KOPT-K1 (cell line): ENCODE results near the gene CORT.

Source experiments
- H3K27ac ChIP-seq: fragments of 200-600 bp; sonication (generic); 2 replicates; pipeline ENCODE4 v1.5.1; 2016; ENCODE audit warnings: antibody characterized with exemption, mild to moderate bottlenecking, low read depth, low read length; ENCODE audit not compliant: poor library complexity, severe bottlenecking
- H3K36me3 ChIP-seq: fragments of 200-600 bp; sonication (generic); 2 replicates; pipeline ENCODE4 v1.5.1; 2017; ENCODE audit warnings: antibody characterized with exemption, mild to moderate bottlenecking, low read length, moderate library complexity; ENCODE audit not compliant: insufficient read depth
- H3K9me3 ChIP-seq: fragments of 200-600 bp; sonication (generic); 2 replicates; pipeline ENCODE4 v1.5.1; 2017; ENCODE audit warnings: antibody characterized with exemption, low read length, mild to moderate bottlenecking; ENCODE audit not compliant: insufficient read depth, poor library complexity, severe bottlenecking

Gene CORT

DNA sequence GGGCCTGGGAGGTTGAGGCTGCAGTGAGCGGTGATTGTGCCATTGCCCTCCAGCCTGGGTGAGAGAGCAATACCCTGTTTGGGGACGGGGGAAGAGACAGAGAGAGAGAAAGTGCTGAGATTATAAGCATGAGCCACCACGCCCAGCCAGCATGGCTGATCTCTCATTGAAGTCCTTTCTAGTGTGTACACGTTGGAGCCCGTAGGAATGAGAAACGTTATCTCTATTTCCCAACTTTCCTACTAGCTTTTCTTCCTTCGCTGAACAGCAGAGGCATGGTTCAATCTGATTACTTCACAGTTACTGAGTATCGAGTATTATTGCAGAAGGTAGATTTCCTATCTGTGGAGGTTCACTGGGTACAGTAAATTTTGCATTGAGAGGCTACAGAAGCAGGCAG, 29.5 kb downstream of the CORT start:
- no peaks in the 10 kb centered on the region for H3K9me3 ChIP-seq
- H3K36me3 ChIP-seq, result no peaks in the 10 kb centered on the region
- no peak overlapping the region for H3K27ac ChIP-seq

DNA sequence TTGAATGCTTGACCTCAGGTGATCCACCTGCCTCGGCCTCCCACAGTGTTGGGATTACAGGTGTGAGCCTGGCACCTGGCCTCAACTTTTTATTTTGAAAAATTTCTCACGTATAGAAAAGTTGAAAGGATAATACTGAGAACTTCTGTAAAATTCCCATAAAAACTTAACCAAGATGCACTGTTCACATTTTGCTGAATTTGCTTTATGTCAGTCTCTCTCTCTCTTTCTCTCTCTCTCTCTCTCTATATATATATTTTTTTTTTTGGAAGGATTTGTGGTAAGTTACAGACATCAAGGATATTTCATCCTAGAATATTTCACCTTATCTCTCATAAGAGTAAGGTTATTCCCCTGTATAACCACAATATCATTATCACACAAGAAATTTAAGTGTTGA, 30.8 kb downstream of the CORT start:
- Histone ChIP-seq H3K27ac (no peak overlapping the region), H3K9me3 (no peaks in the 10 kb centered on the region), H3K36me3 (no peaks in the 10 kb centered on the region)

DNA sequence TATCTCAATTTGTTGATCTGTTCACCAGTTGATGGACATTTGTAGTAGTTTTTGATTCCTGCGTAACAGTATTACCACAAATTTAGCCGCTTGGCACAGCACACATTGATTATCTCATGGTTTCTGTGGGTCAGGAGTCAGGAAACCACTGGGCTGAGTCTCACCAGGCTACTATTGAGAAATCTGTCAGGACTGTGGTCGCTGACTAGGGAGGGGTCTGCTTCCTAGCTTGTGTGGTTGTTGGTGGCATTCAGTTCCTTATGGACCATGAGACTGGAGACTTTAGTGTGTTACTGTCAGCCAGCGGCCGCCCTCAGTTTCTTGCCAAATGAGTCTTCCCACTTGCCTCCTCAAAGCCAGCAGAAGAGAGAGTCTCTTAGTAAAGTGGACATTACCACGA, 34.7 kb downstream of the CORT start:
- H3K27ac ChIP-seq, result no peak overlapping the region
- H3K36me3 ChIP-seq, result peaks cover 1% of the 10 kb centered on the region; the same call in 1 of the 2 replicates
- no peaks in the 10 kb centered on the region for H3K9me3 ChIP-seq

DNA sequence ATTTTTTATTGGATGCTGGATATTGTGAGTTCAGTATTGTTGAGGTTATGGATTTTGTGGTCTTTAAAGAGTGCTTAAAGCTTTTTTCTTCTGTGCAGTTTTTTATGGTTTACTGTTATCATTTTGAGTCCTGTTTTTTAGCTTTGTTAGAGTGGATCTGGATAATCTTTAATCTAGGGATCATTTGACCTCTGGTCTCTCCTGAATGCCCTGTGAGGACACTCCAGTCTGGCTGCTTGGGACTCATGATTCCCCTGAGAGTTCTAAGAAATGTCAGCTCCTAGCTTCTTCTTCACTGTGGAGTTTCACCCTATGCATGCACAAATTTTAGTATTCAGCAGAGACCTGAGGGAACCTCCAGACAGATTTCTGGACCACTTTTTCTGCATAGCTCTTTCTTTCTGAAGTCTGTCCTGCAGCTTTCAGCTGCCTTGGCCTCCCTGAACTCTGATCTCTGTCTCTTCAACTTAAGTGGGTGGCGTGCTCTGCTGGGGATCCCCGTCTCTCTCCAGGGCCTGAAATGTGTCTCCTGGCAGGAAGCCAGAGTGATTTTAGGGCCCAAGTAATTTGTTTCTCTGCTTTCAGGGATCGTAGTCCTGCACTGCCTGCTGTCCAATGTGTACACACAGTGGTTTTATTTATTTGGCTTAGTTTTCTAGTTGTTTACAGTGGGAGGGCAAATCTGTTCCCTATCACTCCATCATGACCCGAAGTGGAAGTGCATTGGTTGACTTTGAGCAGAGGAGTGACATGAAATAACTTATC, 39.6 kb downstream of the CORT start:
- Histone ChIP-seq H3K27ac (no peak overlapping the region), H3K9me3 (no peaks in the 10 kb centered on the region), H3K36me3 (peaks cover 4% of the 10 kb centered on the region; the same call in 1 of the 2 replicates)

DNA sequence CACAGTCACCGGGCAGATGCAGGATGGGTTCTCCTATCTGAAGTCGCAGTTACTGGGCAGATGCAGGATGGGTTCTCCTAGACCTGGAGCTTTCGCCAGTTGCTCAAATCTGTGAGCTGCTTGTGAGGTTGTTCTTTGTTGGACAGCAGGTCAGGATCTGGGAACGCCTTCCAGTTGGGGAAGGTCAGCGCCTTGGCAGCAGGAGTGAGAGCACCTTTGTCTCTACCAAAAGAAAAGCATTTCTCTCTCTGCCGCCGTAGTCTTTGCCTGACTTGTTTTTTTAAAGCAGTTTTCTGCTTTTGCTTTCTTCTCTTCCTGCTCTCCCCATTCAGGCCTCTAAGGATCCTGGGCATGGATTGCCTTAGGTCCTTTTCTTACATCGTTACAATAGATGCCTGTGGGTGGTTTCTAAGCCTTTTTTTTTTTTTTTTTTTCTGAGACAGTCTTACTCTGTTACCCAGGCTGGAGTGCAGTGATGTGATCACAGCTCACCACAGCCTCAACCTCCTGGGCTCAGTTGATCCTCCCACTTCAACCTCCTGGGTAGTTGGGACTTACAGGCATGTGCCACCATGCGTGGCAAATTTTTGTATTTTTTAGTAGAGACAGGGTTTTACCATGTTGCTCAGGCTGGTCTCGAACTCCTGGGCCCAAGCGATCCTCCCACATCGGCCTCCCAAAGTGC, 40.6 kb downstream of the CORT start:
- Histone ChIP-seq H3K9me3 (no peaks in the 10 kb centered on the region), H3K36me3 (peaks cover 4% of the 10 kb centered on the region; the same call in 1 of the 2 replicates), H3K27ac (no peak overlapping the region)

DNA sequence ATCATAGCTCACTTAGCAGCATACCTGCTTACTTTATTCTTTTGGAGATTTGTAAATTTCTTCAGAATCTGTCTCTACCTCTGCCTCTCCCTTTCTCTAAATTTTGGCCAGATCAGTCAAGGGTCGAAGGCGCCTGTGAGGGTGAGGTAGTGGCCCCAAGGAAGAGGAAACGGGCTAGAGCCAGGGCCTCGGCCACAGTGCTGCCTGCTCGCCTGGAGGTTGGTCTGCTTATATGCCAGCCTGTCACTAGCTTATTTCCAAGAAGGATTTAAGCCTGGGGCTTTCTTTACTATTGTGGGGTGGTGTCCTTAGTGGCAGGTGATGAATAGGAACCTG, 44.6 kb downstream of the CORT start:
- H3K27ac ChIP-seq, result peak overlapping the region; percentile 56
- no peaks in the 10 kb centered on the region for H3K9me3 ChIP-seq

DNA sequence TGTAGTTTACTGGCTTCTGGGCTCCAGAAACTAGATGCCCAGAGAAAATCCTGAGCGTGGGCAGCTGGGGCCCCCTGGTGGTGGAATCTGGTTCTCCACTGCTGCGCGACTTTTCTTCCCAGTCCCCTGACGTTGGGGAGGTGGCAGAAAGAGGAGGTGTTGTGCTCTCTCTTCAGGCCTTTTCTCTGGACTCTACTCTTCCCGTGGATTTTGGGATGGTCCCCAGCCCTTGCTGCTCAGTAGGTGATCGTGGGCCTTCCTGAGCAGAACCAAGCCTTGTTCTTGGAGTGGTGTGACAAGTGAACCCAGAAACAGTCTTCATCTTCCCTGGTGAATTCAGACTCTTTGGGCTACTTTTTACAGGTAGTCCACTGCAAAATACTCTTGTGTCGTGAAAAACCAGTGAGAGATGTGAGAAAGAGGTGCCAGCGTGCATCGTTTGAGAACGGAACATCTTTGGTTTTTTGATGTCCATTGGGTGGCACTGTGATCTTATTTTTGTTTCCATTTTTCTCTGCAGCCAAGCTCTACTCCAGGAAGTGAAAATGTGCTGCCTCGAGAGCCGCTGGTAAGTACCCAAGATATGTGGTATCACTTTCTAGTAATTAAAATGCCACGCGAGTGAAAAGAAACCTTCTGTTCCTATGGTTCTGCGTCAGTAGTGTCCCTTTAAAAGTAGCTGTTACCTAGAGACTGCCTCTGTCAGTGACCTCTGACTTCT, 45.1 kb downstream of the CORT start:
- Histone ChIP-seq H3K9me3 (no peaks in the 10 kb centered on the region), H3K27ac (peak overlapping the region; percentile 56), H3K36me3 (no peaks in the 10 kb centered on the region)

More for the DNA sequence above, 44.6 kb downstream of the CORT start:
- H3K36me3 ChIP-seq, result peaks cover 4% of the 10 kb centered on the region; the same call in 1 of the 2 replicates

DNA sequence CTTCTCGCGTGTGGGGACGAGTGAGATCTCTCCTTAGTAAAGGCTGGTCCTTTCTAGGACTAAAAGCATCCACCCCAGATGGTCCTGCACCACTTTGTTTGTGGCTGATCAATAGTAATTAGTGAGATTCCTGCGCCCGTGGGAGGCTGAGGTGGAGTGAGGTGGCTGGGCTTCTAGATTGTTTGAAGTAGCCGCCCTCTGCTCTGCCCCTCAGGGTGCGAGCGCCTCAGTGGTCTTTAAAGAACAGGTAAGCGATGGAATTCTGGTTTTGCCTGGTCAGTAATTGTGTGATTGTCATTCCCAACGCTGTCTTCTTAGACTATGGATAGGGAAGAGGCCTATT, 45.6 kb downstream of the CORT start:
- H3K36me3 ChIP-seq, result no peaks in the 10 kb centered on the region
- H3K27ac ChIP-seq, result peak overlapping the region; percentile 56
- no peaks in the 10 kb centered on the region for H3K9me3 ChIP-seq

DNA sequence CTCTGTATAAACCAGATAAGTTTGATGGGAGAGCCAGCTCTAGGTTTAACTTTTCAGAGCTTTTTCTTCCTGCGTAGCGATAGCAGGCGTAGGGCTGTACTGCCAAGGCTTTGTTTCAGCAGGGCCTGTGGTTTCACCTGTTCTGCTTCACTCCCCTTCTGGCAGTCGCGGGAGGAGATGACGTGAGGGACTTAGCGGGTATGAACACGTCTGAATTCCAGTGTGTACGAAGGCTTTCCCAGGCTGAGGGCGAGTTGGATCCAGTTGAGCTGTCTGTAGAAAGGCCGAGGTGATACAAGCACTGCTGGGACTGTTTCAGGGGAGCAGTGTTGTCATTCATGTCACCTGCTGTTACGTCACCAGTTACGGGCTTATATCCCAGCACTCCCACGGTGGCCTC, 46.1 kb downstream of the CORT start:
- Histone ChIP-seq H3K36me3 (no peaks in the 10 kb centered on the region), H3K9me3 (no peaks in the 10 kb centered on the region), H3K27ac (peak overlapping the region; percentile 56)

DNA sequence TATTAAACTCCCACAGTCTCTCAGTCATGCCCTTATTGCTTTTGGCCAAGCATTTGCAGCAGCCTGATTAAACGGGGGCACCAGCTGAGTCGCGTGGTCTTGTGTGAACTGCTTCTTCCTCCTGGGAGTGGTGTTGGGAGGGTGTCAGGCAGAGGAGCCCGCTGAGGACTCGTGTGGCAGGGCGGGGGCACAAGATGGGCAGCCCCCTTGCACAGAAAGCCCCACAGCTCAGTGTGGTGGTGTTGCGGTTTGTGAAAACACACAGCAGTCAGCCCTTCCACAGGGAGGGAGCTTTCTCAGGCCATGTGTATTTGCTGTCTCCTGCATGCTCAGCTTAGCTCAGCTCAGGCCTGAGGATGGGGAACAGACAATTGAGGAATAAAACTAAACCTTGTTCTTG, 47.3 kb downstream of the CORT start:
- Histone ChIP-seq H3K27ac (peak overlapping the region; percentile 41), H3K9me3 (no peaks in the 10 kb centered on the region), H3K36me3 (no peaks in the 10 kb centered on the region)

DNA sequence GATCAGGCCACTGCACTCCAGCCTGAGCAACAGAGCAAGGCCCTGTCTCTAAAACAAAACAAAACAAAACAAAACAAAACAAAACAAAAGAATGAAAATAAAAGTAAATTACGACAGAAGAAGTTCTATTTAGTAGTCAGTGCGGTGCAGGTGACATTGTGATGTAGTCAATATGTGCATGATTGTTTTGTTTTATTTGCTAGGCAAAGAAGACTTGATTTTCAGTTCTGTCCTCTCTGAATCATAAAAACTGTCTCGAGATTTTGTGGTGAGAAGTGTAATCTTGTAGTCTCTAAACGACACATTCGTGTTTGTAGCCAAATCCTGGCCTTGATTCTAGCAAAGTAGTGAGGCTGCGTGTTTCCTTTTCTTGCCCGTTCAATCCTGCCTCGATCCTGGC, 48.4 kb downstream of the CORT start:
- H3K27ac ChIP-seq, result no peak overlapping the region
- H3K9me3 ChIP-seq, result no peaks in the 10 kb centered on the region
- no peaks in the 10 kb centered on the region for H3K36me3 ChIP-seq
